GM12801 (cell line): ENCODE measurements around the gene SHISAL2A.

ENCODE experiments used
- TF ChIP-seq, protein P1 (sequence below): IDR thresholded peaks from one replicate; pipeline ENCODE4 v1.5.1; 2011; ENCODE audit warnings: control low read depth; ENCODE audit not compliant: insufficient read length; ENCODE audit errors: extremely low read depth

Gene SHISAL2A

DNA sequence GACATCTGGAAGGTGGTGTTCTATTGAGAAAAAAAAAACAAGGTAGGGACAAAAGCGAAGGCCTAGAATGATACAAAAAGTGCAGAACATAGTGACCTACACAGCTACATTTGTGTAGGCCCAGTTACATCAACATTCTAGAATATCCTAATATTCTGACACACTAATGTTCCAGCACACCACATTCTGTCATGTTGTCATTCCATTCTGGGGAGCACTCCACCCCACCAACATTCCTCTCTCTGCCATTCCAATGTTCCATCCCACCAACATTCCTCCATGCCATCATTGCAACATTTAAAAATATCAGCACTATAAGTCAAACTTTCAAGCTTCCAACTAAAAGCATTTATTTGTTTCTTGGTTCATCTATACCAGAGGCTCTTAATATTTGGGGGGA, 36.7 kb downstream of the SHISAL2A start:
- TF ChIP-seq, protein P1, sequence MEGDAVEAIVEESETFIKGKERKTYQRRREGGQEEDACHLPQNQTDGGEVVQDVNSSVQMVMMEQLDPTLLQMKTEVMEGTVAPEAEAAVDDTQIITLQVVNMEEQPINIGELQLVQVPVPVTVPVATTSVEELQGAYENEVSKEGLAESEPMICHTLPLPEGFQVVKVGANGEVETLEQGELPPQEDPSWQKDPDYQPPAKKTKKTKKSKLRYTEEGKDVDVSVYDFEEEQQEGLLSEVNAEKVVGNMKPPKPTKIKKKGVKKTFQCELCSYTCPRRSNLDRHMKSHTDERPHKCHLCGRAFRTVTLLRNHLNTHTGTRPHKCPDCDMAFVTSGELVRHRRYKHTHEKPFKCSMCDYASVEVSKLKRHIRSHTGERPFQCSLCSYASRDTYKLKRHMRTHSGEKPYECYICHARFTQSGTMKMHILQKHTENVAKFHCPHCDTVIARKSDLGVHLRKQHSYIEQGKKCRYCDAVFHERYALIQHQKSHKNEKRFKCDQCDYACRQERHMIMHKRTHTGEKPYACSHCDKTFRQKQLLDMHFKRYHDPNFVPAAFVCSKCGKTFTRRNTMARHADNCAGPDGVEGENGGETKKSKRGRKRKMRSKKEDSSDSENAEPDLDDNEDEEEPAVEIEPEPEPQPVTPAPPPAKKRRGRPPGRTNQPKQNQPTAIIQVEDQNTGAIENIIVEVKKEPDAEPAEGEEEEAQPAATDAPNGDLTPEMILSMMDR: no peak

DNA sequence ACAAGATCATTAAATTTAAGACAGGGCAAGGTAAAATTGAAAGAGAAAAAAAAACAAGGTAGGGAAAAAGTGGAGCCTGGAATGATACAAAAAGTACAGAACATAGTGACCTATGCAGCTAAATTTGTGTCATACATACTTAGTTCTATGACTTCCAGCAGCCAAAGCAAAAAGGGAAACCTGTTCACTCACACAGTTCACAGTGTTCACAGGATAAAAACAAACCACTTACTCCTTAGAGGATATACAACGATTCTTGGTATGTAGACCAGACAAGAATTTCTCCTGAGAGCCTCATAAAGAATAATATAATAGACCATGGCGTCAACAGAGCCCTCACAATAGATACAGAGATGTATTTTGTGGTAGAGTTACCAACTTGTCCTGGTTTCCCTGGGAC, 37.6 kb downstream of the SHISAL2A start:
- TF ChIP-seq, protein P1: no peak

DNA sequence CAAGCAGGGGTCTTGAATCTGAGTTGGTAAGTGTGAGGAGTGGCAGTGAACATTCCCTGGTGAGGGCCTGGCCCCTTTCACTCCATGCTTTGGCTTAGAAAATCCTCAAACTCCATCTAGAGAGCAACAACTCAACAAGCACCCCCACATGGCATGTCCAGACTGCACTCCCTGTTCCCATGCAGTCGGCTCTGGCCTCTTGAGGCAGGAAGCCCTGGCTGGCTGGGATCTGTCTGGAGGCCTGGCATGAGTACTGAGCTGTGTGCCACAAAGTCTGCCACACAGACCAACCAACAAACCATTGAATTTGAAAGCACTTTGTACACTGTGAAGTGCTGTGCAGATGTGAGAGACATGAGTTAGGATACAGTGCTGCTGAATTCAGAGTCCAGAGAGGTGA, 40.0 kb downstream of the SHISAL2A start:
- TF ChIP-seq, protein P1: no peak

DNA sequence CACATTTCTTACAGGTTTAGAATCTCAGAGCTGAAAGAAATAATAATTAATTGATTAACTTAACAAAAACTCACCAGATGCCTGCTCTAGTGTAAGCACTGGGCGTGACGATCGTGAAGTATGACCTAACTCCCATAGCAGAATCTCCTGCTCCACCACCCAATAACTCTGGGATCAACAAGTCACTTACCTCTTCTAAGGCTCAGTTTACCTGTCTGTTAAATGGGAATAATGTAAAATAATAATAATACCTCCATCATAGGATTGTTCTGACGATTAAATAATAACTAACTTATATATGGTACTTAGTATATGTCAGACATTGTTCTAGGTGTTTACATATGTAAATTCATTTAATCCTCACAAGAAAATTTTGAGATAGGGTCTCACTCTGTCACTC, 40.5 kb downstream of the SHISAL2A start:
- TF ChIP-seq, protein P1: no peak

DNA sequence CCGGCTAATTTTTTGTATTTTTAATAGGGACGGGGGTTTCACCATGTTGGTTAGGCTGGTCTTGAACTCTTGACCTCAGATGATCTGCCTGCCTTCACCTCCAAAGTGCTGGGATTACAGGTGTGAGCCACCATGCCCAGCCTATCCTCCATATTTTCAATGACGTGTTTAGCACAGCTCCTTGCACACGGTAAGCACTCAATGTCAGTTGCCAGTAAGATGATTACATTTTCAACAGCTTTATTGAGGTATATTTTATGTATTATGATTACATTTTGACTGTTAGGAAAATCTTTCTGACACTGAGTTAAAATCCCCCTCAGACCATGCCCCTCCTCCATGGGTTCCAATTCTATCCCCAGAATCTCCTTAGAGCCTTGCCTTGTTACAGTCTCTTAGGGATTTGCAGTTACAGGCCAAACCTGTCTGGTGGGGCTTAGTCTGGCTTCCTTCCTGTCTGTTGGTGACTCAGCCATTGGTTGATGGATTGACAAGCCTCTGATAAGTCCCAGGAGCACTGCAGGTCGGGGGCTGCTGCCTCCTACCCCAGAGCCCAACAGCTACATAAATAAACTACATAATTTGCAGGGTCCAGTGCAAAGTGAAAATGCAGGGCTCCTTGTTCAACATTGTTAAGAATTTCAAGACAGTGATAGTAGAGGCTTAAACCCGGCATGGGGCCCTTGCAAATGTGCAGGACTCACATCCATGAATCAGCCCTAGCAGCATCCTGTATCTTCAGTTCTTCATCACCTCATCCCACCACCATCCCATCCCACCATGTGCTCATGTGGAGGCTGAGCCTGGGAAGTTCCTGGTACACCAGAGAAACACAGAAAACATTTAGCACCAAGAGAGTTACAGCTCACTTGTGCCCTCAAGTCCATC, 41.8 kb downstream of the SHISAL2A start:
- TF ChIP-seq, protein P1: no peak

DNA sequence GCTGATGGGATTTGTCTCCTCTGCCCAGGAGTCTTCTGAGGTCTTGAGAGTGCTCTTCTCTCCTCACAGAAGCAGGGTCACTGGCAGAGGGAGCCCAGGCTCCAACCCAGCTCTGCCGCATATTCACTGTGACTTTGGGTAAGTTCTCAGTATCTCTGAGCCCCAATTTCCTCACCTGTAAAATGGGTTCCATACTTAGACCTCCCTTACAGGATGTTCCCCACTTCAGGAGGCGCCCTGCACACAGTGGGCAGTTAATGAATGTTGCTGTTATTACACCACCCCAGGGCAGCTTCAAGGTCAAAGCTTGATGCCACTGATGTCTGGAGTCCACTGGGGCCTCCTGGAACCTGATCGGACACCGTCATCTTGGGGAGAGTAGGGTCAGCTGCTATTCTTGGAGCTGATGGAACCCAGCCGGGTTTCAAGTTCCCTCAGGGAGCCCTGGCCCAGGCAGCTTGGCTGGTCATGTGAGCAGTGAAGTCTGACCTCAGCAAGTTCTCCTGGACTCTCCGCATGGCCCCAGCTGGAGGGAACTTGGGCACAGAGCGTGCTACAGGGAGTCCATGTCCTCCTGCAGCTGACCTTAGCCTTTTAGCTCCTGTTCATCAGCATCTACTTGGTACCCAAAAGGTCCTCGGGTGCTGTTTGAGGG, 43.4 kb downstream of the SHISAL2A start:
- TF ChIP-seq, protein P1: no peak

DNA sequence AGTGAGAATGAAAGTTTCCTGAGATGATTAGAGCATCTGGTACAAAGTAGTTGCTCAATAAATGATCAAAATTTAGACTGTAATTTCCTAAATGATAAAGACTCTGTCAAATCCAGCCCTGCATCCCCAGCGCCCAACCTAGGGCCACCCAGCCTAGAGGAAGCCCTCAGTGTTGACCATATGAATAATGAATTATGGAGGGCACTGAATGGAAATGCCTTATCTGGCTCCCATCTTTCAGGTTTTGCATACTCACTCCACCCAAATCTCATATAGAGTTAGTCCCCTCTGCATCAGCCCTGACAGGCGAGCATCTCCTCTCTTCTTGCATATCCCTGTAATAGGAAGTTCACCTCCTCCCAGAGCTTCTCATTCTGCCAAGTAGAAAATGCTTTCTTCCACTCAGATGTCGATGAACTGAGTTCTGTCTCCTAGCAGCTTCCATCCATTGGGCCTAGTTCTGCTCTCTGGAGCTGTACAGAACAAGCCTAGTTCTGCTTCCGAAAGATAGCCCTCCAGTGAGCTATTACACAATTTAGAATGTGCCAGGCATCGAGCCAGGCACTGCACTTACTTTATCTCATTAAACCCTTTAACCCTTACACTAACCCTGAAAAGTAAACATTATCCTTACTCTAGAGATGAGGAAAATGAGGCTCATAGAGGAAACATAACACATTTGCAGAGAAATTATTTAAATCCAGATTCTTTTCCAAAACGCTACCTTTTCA, 44.3 kb downstream of the SHISAL2A start:
- TF ChIP-seq, protein P1: no peak
